K562 (cell line): ENCODE measurements around the gene LYAR. TPM values are rescaled to one million over a fixed set of nuclear protein-coding genes. Genes with fewer than 3 reads are reported as not detected.

ENCODE experiments used
- ATAC-seq: fragments of 200-7000 bp; cut with Tn5 transposase; 3 replicates; pipeline ENCODE4 v1.9.1; 2020; ENCODE audit warnings: moderate library complexity
- BruUV-seq: library from RNA; stranded (reverse); fragments of 400-500 nt; replicated peaks from 2 replicates; lab custom pipeline; 2021; lab: Mats Ljungman, UMichigan
- CTCF ChIA-PET: fragments of 300-600 bp; formaldehyde crosslinking; extraction: SDS; loops from one replicate; lab custom pipeline; 2021; ENCODE audit warnings: low intra/inter-chr PET ratio; lab: Yijun Ruan, JAX
- POLR2A ChIA-PET: fragments of 300-600, 350-650 bp; sonication (Branson Sonifier 250); formaldehyde crosslinking; extraction: SDS; loops from one replicate; lab custom pipeline; 2021; ENCODE audit warnings: antibody characterized with exemption, inconsistent platforms; lab: Yijun Ruan, JAX
- DNase-seq, 4 experiments: peaks; one replicate each; pipeline versions ENCODE4 v3.0.0 to v3.0.0-alpha.2; 2011 to 2018; ENCODE audit warnings: low spot score in 3 of 4, mixed read lengths in 3 of 4; ENCODE audit errors: extremely low read depth in 1 of 4
- FAIRE-seq: peaks from 2 replicates; lab custom pipeline; 2011; peaks lifted over from hg19 to GRCh38; lab: Jason Lieb, UNC
- H2AFZ ChIP-seq: 2 replicates; pipeline ENCODE4 v1.6.0; 2011; ENCODE audit warnings: low read depth, low read length, control low read depth, inconsistent platforms
- H3K27ac ChIP-seq: fragments of 200-600 bp; 3 replicates; pipeline ENCODE4 v1.8.0; 2011; ENCODE audit warnings: low read depth, mild to moderate bottlenecking, control low read depth, inconsistent platforms, low read length, moderate library complexity, mixed read lengths; ENCODE audit errors: extremely low read depth
- H3K27me3 ChIP-seq, 2 experiments: fragments of 300-600 bp in 1 of 2; 2 replicates in 1 of 2; 3 replicates in 1 of 2; pipeline versions ENCODE4 v1.6.0 to v1.8.0; 2011; ENCODE audit warnings: inconsistent platforms in 2 of 2, low read length in 2 of 2, mild to moderate bottlenecking in 1 of 2, mixed read lengths in 1 of 2, moderate library complexity in 1 of 2; ENCODE audit not compliant: control insufficient read depth in 2 of 2, insufficient read depth in 2 of 2
- H3K36me3 ChIP-seq: fragments of 300-600 bp; 3 replicates; pipeline ENCODE4 v1.8.0; 2011; ENCODE audit warnings: mild to moderate bottlenecking, low read length, inconsistent platforms; ENCODE audit not compliant: control insufficient read depth, insufficient read depth
- H3K4me1 ChIP-seq, 2 experiments: fragments of 200-600 bp in 1 of 2; replicated peaks in 1 of 2; 2 replicates in 1 of 2; 3 replicates in 1 of 2; pipeline versions ENCODE4 v1.5.1 to v1.8.0; 2011; ENCODE audit warnings: inconsistent platforms in 2 of 2, low read length in 2 of 2, mild to moderate bottlenecking in 1 of 2, mixed read lengths in 1 of 2, moderate library complexity in 1 of 2; ENCODE audit not compliant: control insufficient read depth in 2 of 2, insufficient read depth in 2 of 2
- H3K4me2 ChIP-seq: 2 replicates; pipeline ENCODE4 v1.6.1; 2011; ENCODE audit warnings: low read length, control low read depth, inconsistent platforms, mixed read lengths; ENCODE audit not compliant: insufficient read depth
- H3K4me3 ChIP-seq: fragments of 200-600 bp; sonication (generic), shearing (Covaris generic); 2 replicates; pipeline ENCODE4 v1.5.1; 2016; ENCODE audit warnings: control low read depth, inconsistent platforms
- H3K79me2 ChIP-seq: fragments of 200-600 bp; 3 replicates; pipeline ENCODE4 v1.8.0; 2011; ENCODE audit warnings: low read length, inconsistent platforms; ENCODE audit not compliant: control insufficient read depth, insufficient read depth
- H3K9ac ChIP-seq, 2 experiments: 2 replicates each; pipeline versions ENCODE4 v1.6.0 to v1.6.1; 2011; ENCODE audit warnings: low read depth in 2 of 2, low read length in 2 of 2, control low read depth in 1 of 2, inconsistent platforms in 1 of 2, mild to moderate bottlenecking in 1 of 2, mixed read lengths in 1 of 2; ENCODE audit not compliant: insufficient read depth in 1 of 2
- H3K9me1 ChIP-seq: one replicate; pipeline ENCODE4 v1.6.0; 2011; ENCODE audit warnings: inconsistent platforms, mild to moderate bottlenecking, low read length, moderate library complexity; ENCODE audit not compliant: control insufficient read depth, insufficient read depth
- H3K9me3 ChIP-seq: replicated peaks from 2 replicates; pipeline ENCODE4 v1.5.1; 2011; ENCODE audit warnings: low read depth, low read length, inconsistent platforms; ENCODE audit not compliant: control insufficient read depth, insufficient read depth
- H4K20me1 ChIP-seq: replicated peaks from 2 replicates; pipeline ENCODE4 v1.6.1; 2011; ENCODE audit warnings: low read length, inconsistent platforms, mixed read lengths; ENCODE audit not compliant: control insufficient read depth, insufficient read depth
- CBX3 ChIP-seq, 2 experiments: IDR thresholded peaks; 1 replicate in 1 of 2; 2 replicates in 1 of 2; pipeline ENCODE4 v1.6.1; 2012; ENCODE audit warnings: inconsistent platforms in 2 of 2, low read length in 2 of 2, borderline replicate concordance in 1 of 2, control low read depth in 1 of 2
- CEBPB ChIP-seq: fragments of 450-650 bp; IDR thresholded peaks from 2 replicates; pipeline ENCODE4 v1.6.1; 2016; ENCODE audit warnings: missing genetic modification characterization, missing compliant biosample characterization
- DNMT1 ChIP-seq: fragments of 450-650 bp; IDR thresholded peaks from 2 replicates; pipeline ENCODE4 v1.6.1; 2016; ENCODE audit warnings: antibody characterized with exemption, mild to moderate bottlenecking
- HNRNPK ChIP-seq: fragments of 200-400 bp; formaldehyde crosslinking; IDR thresholded peaks from one replicate; pipeline ENCODE4 v1.6.1; 2018; ENCODE audit warnings: mild to moderate bottlenecking, low read depth, low read length; ENCODE audit not compliant: poor library complexity, severe bottlenecking
- HSF4 ChIP-seq: fragments of 250-450 bp; sonication (Bioruptor Pico); IDR thresholded peaks from 2 replicates; pipeline ENCODE4 v2.1.2; 2022; ENCODE audit warnings: mild to moderate bottlenecking, moderate library complexity, borderline replicate concordance
- IRF2 ChIP-seq: sonication (generic); formaldehyde crosslinking; IDR thresholded peaks from 2 replicates; pipeline ENCODE4 v1.8.1; 2022; ENCODE audit warnings: mild to moderate bottlenecking, missing genetic modification reagents
- RAD21 ChIP-seq, 2 experiments: fragments of 250-450 bp in 1 of 2; fragments of 450-650 bp in 1 of 2; sonication (Bioruptor Pico) in 1 of 2; formaldehyde crosslinking in 1 of 2; IDR thresholded peaks in 1 of 2; conservative IDR thresholded peaks in 1 of 2; 2 replicates each; pipeline versions ENCODE4 v1.4.0 to v1.8.0; 2020 to 2022; ENCODE audit warnings: mild to moderate bottlenecking in 2 of 2, moderate library complexity in 1 of 2
- SPI1 ChIP-seq: IDR thresholded peaks from 2 replicates; pipeline ENCODE4 v1.6.1; 2011; ENCODE audit warnings: low read depth, low read length, control low read depth, borderline replicate concordance
- TCF7L2 ChIP-seq: fragments of 150-350 bp; IDR thresholded peaks from 2 replicates; pipeline ENCODE4 v1.6.1; 2016; ENCODE audit warnings: low read depth, mild to moderate bottlenecking, low read length, moderate library complexity
- ZNF282 ChIP-seq: sonication (generic); formaldehyde crosslinking; IDR thresholded peaks from 2 replicates; pipeline ENCODE4 v1.8.1; 2023; ENCODE audit warnings: missing genetic modification reagents
- ZNF586 ChIP-seq: fragments of 450-650 bp; formaldehyde crosslinking; conservative IDR thresholded peaks from 2 replicates; pipeline ENCODE4 v1.4.0; 2020; ENCODE audit warnings: mild to moderate bottlenecking, moderate library complexity
- ZNF76 ChIP-seq: fragments of 250-450 bp; sonication (Bioruptor Pico); IDR thresholded peaks from 2 replicates; pipeline ENCODE4 v1.4.0; 2020; ENCODE audit warnings: mild to moderate bottlenecking, moderate library complexity, borderline replicate concordance
- WGBS: fragments of 100-300 bp; shearing (Covaris generic); methylation state at CpG from one replicate; pipeline ENCODE4 v1.1.6; 2016; ENCODE audit warnings: low coverage, mixed read lengths; ENCODE audit not compliant: insufficient coverage; ENCODE audit errors: missing lambda C conversion rate; 5-methylcytosine and 5-hydroxymethylcytosine counted together
- in situ Hi-C: fragments of 300-500 bp; cut with MboI; formaldehyde crosslinking; loops from 4 replicates; pipeline ENCODE4 v1.15.0; 2018; ENCODE audit warnings: inconsistent platforms, mixed read lengths
- intact Hi-C: fragments of 100-400 bp; cut with micrococcal nuclease; formaldehyde crosslinking; loops from 2 replicates; pipeline ENCODE4 v1.14.2; 2022
- polyA plus RNA-seq, 8 experiments: library from polyadenylated mRNA; depleted of rRNA in 4 of 8; stranded (reverse) in 5 of 8; unstranded in 3 of 8; fragments of >200 nt; fragmentation: Nextera tagmentation in 2 of 8; fragmentation: Illumina TruSeq in 1 of 8; extraction: Ambion mirVana in 2 of 8; extraction: Trizol in 1 of 8; gene quantifications; 2 replicates each; pipeline versions ENCODE4 v1.2.1 to v1.2.3, GENCODE V29; 2011 to 2014; ENCODE audit warnings: inconsistent platforms in 1 of 8, missing spikeins in 1 of 8
- total RNA-seq, 7 experiments: library from RNA; depleted of rRNA in 6 of 7; stranded (reverse); fragments of >200 nt in 6 of 7; fragmentation: Illumina TruSeq in 2 of 7; extraction: Trizol in 2 of 7; gene quantifications; 2 replicates each; pipeline versions ENCODE4 v1.2.1 to v1.2.3, GENCODE V29; 2011 to 2021; ENCODE audit warnings: low replicate concordance in 1 of 7
- TF ChIP-seq, protein P1 (sequence below), 3 experiments: IDR thresholded peaks in 2 of 3; conservative IDR thresholded peaks in 1 of 3; 2 replicates each; pipeline ENCODE4 v1.5.1; 2011 to 2012; ENCODE audit warnings: low read length in 3 of 3, mild to moderate bottlenecking in 3 of 3, control low read depth in 2 of 3, improper control_type of control experiment in 1 of 3, inconsistent platforms in 1 of 3, low read depth in 1 of 3, mixed read lengths in 1 of 3, moderate library complexity in 1 of 3; ENCODE audit not compliant: insufficient read depth in 2 of 3

LYAR gene
- total and polyA plus RNA-seq, 9 of the 15 experiments (the other 6 are each of a cell fraction or from before 2014, with no cell fraction given) = 28.3 to 172 (median 127) TPM

DNA sequence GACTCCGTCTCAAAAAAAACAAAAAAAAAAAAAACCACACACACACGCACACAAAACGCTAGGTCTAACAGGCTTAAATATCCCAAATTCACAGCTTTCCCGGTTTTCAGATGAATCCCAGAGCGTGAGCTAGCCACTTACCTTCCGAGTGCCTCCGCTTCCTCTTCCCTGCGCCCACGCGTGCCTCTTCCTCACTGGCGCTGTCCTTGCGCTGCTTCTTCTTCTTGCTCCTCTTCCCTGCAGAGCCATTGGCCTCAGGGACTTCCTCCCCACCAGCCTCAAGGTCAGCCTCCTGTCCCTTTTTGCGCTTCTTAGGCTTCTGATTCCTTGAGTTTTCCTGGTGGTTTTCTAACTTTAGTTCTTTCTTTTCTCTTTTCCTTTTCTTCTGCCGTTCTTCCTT lies 15.7 kb downstream of the LYAR start (continued):
- TF ChIP-seq ZNF586 = no peak

DNA sequence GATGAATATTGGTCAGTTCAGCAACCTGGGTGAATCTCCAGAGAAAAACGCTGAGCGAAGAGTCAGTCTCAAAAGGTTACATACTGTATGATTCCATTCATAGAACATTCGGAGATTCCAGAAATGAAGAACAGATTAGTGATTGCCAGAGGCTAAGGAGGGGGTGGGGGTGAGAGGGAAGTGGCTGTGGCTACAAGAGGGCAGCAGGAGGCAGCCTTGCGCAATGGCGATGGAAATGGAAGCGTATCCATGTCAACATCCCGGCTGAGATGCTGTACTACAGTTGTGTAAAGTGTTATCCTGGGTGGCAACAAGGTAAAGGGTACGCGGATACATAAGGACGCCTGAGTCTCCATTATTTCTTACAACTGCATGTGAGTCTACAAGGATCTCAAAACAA lies 18.0 kb downstream of the LYAR start:
- BruUV-seq = no TSS peak
- H3K9me1 ChIP-seq = no peaks in the 10 kb centered on the region
- peak; percentile 29 for FAIRE-seq
- H3K27me3 ChIP-seq = no peaks in the 10 kb centered on the region
- H2AFZ ChIP-seq = no peak overlapping the region
- no peaks in the 10 kb centered on the region for H3K4me1 ChIP-seq
- H3K36me3 ChIP-seq = peaks cover 96% of the 10 kb centered on the region
- no peak overlapping the region for H3K27ac ChIP-seq
- no peak overlapping the region for H3K4me2 ChIP-seq
- in situ Hi-C loops (no loop called here), intact Hi-C loops (no loop called here)
- 84% methylated on average over 10 of the region's 10 CpGs for WGBS
- H3K9ac ChIP-seq = no peak overlapping the region
- no peaks in the 10 kb centered on the region for H3K79me2 ChIP-seq
- DNase-seq = peak in 2 of 4 experiments; percentile 23 to 25
- no peak overlapping the region for H3K4me3 ChIP-seq
- CTCF ChIA-PET = interaction anchor here (0.6 to 0.9 kb wide), 2 partner anchors 61 to 63 kb away, joined by 3 to 7 read pairs; no protein-coding TSS in a partner anchor
- ATAC-seq = peak; percentile 65
- POLR2A ChIA-PET = interaction anchor here (0.7 kb wide), 1 partner anchor 18 kb away, joined by 3 read pairs; the partner anchor contains the start of genes LYAR and ZBTB49
- no peaks in the 10 kb centered on the region for H3K9me3 ChIP-seq
- H4K20me1 ChIP-seq = no peaks in the 10 kb centered on the region; the same call in 1 of the 2 replicates
- no peak for TF ChIP-seq IRF2 (CRISPR knock-in tag)
- TF ChIP-seq SPI1 = peak; percentile 29; the same call in 1 of the 2 replicates
- TF ChIP-seq RAD21 (CRISPR knock-in tag; conservative IDR thresholded peaks at IDR 0.05 in 1 of 2, IDR thresholded peaks at IDR 0.05 in 1 of 2) = peak in 1 of 2 experiments; percentile 49; a peak in 3 of 4 replicates
- no peak for TF ChIP-seq ZNF76 (CRISPR knock-in tag)
- TF ChIP-seq HSF4 (CRISPR knock-in tag) = no peak
- TF ChIP-seq CEBPB = peak; percentile 88
- TF ChIP-seq DNMT1 = no peak
- no peak for TF ChIP-seq CBX3 (IDR thresholded peaks at IDR 0.05; ENCODE audit: borderline replicate concordance in 1 of 2, low read length in 2 of 2)
- TF ChIP-seq, protein P1, sequence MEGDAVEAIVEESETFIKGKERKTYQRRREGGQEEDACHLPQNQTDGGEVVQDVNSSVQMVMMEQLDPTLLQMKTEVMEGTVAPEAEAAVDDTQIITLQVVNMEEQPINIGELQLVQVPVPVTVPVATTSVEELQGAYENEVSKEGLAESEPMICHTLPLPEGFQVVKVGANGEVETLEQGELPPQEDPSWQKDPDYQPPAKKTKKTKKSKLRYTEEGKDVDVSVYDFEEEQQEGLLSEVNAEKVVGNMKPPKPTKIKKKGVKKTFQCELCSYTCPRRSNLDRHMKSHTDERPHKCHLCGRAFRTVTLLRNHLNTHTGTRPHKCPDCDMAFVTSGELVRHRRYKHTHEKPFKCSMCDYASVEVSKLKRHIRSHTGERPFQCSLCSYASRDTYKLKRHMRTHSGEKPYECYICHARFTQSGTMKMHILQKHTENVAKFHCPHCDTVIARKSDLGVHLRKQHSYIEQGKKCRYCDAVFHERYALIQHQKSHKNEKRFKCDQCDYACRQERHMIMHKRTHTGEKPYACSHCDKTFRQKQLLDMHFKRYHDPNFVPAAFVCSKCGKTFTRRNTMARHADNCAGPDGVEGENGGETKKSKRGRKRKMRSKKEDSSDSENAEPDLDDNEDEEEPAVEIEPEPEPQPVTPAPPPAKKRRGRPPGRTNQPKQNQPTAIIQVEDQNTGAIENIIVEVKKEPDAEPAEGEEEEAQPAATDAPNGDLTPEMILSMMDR (IDR thresholded peaks at IDR 0.05 in 2 of 3, conservative IDR thresholded peaks at IDR 0.05 in 1 of 3; ENCODE audit: insufficient read depth in 2 of 3, low read depth in 1 of 3, low read length in 3 of 3) = peak; percentile 29 to 46 (median 44)
- no peak for TF ChIP-seq TCF7L2
- TF ChIP-seq HNRNPK = no peak
- TF ChIP-seq ZNF282 (CRISPR knock-in tag) = no peak
